DMS79 (cell line): ENCODE data around the gene STT3B.
"Not testable (repeated sequence)": the region's sequence is repeated elsewhere in the genome, so short reads cannot be mapped to it uniquely, and the experiment has no call there.

Source experiments
- DNase-seq: peaks from one replicate; lab custom pipeline; 2025; lab: John Stamatoyannopoulos, UW

STT3B gene

DNA sequence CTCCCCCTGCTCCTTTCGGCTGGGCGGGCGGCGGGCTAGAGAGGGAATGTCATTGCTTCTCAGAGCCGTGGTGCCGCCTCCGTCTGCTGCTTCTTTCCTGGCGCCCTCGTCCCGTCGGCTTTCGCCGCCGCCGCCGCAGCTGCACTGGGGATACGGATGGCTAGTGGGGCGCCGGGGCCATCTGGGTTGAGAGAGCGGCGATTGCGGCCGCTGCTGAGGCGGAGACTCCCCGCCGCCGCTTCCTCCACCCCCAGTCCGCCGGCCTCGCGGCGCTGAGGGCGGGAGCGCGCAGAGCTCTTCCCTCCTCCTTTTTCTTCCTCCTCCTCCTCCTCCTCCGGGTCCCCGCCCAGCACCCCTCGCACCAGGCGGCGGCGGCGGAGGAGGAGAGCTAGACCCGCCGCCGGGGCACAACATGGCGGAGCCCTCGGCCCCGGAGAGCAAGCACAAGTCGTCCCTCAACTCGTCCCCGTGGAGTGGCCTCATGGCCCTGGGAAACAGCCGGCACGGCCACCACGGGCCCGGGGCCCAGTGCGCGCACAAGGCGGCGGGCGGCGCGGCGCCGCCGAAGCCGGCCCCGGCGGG is at the start of gene STT3B:
STT3B (plus strand) TSS at position 339 of the 582 bp plus-strand sequence; CDS start at position 413, 74 bp downstream.
- DNase-seq: peak; percentile 28

- no peak for DNase-seq
Measured at GRCh38 chr3:31483776-31484175, 48.9 kb upstream of the STT3B start.

DNA sequence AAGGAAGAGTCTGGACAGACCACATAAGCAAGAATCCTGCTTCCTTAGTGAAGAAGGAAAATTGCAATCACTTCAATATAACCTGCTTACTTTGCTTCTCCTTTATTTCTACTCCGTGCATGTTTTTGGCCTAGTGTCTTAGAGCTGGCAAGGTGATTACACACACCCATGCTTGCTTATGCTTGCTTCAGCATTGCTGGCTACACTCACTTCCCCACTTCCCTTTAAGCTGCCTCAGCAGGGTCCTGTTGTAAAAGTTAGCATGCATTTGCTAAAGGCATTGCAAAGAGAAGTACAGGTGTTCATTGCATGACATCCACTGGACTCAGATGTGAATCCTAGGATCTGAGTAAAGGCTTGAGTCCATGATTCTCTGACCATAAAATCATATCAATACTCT is 47.5 kb upstream of the STT3B start:
- DNase-seq: no peak

DNA sequence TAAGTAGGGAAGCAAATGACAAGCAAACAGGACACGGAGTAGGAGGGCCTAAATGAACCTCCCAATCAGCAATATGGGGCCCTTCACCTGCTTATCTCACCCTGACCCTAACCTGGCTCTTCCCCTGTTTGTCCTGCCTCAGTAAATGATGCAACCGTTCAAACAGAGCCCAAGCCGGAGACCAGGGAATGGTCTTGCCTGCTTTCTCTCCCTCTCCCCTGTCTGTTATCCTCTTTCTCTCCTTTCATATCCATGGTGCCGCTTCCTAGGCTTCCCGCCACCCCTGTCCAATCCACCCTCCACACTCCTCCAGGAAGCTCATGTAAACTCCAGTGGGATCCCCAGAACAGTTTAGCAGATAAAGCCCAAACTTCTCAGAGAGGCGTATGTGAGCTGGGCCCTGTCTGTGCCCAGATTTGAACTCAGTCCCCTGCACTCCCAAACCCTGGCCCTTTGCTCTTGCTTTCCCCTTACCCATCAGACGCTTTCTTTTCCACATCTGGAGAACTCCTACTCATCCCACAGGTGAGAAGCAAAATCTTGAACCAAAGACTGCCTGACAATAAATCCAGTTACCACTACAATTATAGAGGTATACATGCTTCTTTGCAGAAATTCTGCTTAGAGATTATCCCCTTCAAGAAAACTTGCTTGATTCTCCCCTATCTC is 45.7 kb upstream of the STT3B start:
- DNase-seq: no peak

GRCh38 chr3:31488475-31489017 is 44.2 kb upstream of the STT3B start:
- DNase-seq: no peak

GRCh38 chr3:31490502-31490901 is 42.2 kb upstream of the STT3B start:
- no peak for DNase-seq

DNA sequence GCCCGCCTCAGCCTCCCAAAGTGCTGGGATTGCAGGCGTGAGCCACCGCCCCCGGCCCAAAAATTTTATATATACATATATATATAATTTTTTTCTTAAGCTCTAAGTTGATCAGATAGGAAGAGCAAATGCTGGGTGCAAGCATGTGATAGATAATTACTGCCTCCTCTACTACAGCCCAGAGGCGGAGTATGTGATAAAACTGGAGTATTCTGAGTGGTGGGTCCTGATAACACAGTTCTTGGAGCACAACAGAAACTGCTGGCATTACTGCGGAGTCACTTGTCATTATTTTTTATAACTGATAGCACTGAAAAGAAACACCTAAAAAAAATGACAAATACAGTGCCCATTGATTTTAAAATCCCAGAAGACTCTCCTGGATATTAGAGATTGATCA is 41.1 kb upstream of the STT3B start:
- DNase-seq: no peak

- no peak for DNase-seq
Measured at GRCh38 chr3:31493149-31493548, 39.6 kb upstream of the STT3B start.

DNA sequence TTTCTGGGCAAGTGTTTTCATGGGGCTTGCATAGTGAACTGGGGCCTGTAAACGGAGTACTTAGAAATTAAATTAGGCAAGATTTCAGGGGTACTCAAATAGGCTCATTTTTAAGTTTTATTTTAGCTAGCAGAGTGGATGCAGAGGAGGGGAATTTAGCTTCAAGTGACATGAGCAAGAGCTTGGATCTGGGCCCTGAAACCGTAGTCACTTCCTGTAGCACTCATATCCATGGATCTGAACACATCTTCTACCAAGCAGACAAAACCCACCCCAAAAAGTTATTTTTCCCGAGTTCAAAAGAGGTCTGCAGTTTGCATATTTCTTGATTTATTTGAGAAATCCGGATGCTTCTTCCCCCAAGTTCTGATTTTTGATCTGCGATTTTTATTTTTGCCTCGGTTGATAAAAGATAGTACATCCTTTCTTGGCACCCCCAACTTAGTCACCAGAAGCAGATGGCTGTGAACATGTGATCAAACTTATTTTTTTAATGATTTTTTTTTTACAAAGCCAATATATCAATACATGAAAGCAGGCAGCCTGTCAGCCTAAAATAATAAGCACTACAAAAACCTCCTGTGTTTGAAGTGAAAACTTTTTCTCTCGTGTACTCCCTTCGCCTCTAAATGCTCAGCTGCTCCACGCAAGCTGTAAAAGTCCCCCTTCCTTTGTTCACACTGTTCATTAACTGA is 36.6 kb upstream of the STT3B start:
- no peak for DNase-seq

GRCh38 chr3:31498791-31499190 is 33.9 kb upstream of the STT3B start:
- DNase-seq: no peak

GRCh38 chr3:31499281-31499680 is 33.4 kb upstream of the STT3B start:
- no peak for DNase-seq

DNA sequence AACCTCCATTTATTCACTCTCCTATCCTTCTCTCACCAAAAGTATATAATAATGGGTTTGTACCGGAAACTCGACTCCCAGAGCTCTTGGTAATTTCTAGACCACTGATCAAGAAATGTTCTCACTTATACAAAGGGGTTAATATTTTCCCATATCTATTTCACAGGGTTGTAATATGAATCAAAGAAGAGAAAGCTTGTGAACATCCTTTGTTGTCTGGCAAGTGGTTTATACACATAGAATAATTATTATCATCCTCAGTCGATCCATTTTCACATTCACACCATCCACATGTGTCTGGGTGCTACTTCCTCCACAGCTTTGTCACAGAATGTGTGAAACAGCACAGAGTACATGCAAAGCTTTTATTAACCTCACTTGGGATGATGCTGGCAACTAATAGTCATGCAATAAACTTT is 29.9 kb upstream of the STT3B start:
- DNase-seq: no peak

- DNase-seq: no peak
Measured at GRCh38 chr3:31503456-31503855, 29.3 kb upstream of the STT3B start.

DNA sequence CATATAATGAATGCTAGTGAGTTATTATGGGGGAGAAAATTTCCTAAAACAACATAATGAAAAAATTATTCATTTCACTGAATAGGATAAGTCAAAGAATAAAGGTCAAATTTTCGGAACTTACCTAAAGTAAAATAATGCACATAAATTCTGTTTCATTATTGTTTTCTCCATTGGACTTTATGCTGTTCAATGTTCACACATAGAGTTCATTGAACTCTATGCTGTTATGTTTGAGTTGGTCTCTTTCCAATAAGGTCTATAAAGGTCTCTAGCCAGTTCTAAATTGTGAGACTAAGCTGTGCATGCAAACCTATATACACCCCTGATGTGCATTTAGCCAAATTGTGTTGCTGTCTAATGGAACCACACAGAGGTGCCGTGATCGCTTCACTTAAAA is 28.5 kb upstream of the STT3B start:
- DNase-seq: no peak

GRCh38 chr3:31505371-31506048 is 27.2 kb upstream of the STT3B start:
- DNase-seq: no peak

- DNase-seq: not testable (repeated sequence)
Measured at GRCh38 chr3:31506515-31506914, 26.2 kb upstream of the STT3B start.

GRCh38 chr3:31508452-31509146 is 24.1 kb upstream of the STT3B start:
- no peak for DNase-seq

- no peak for DNase-seq
Measured at GRCh38 chr3:31509147-31509728, 23.5 kb upstream of the STT3B start.

GRCh38 chr3:31514570-31514969 is 18.2 kb upstream of the STT3B start:
- no peak for DNase-seq

DNA sequence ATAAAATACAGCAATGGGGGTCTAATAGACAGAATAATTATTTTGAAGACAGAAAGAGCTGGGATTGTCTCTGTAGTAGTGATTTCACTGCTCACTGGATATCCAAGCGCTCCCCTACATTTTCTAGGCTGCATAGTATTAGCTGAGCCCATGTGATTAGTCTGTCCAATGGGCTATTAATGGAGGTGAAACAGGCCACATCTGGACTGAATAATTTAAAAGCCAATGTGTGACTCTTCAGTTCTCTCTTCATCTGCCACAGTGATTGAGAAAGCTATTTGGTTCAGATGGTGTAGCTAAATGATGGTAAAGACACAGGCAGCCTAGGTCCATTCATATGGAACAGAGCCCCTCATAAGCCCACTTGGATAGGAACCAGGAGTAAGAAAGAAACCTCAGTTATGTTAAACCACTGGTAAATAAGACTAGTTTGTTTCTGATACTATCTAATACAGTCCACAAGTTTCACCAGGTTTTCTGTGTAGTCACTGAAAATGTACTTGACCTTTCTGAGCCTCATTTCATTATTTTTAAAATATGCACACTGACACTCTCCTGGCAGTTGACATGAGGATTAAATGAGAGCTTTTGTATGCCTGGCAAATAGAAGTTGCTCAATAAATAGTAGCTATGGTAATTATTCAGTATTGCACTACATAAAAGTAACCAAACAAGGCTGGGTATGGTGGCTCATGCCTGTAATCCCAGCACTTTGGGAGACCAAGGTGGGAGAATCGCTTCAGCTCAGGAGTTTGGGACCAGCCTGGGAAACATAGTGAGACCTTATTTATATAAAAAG is 17.0 kb upstream of the STT3B start:
- no peak for DNase-seq

DNA sequence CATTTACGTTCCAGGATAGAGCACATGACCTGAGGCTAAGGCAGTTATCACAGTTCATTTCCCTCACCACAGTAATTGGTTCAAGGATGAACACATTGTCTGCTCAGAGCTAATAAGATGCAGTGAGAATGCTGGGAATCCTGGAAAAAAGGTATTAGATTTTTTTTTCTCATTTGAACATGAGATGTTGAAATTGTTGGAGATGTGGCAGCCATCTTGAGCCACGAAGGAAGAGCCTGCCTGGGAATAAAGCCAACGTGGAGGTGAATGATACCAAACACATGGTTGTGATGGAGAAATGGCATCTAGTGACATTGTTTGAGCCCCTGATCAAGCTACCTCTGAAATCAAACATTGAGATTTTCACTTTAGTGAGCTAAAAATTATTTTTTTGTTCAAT is 16.0 kb upstream of the STT3B start:
- no peak for DNase-seq
